ENCODE measurements around the gene ATM. TPM values are rescaled to one million over a fixed set of nuclear protein-coding genes. Genes with fewer than 3 reads are reported as not detected.
"Not testable (repeated sequence)": the region's sequence is repeated elsewhere in the genome, so short reads cannot be mapped to it uniquely, and the experiment has no call there.

Gene ATM
- total RNA-seq, 6 experiments from 2014 or later, result 42.0 to 50.5 (median 47.3) TPM

- no peak for TF ChIP-seq CTCF (IDR thresholded peaks at IDR 0.05)
- Mint-ChIP-seq H3K4me3 (no peak overlapping the region), H3K36me3 (ENCODE audit: low read depth) (no peaks in the 10 kb centered on the region), H3K27me3 (ENCODE audit: insufficient read depth) (no peaks in the 10 kb centered on the region; the same call in none of the 2 replicates), H3K9me3 (no peaks in the 10 kb centered on the region), H3K4me1 (ENCODE audit: low read depth) (no peaks in the 10 kb centered on the region), H3K27ac (no peak overlapping the region)
- DNase-seq, result no peak
Measured at GRCh38 chr11:108393046-108393445, 170.2 kb downstream of the ATM start.

- no peaks in the 10 kb centered on the region; the same call in none of the 2 replicates for H3K27me3 Mint-ChIP-seq (ENCODE audit: insufficient read depth)
- H3K36me3 Mint-ChIP-seq (ENCODE audit: low read depth), result no peaks in the 10 kb centered on the region
- DNase-seq, result no peak
- no peaks in the 10 kb centered on the region for H3K4me1 Mint-ChIP-seq (ENCODE audit: low read depth)
- TF ChIP-seq CTCF (IDR thresholded peaks at IDR 0.05), result no peak
- no peak overlapping the region for H3K4me3 Mint-ChIP-seq
- no peak overlapping the region for H3K27ac Mint-ChIP-seq
- H3K9me3 Mint-ChIP-seq, result no peaks in the 10 kb centered on the region
Measured at GRCh38 chr11:108394744-108395284, 171.9 kb downstream of the ATM start.

- H3K9me3 Mint-ChIP-seq; H3K36me3 Mint-ChIP-seq (ENCODE audit: low read depth); H3K27ac Mint-ChIP-seq; H3K27me3 Mint-ChIP-seq (ENCODE audit: insufficient read depth); DNase-seq; H3K4me1 Mint-ChIP-seq (ENCODE audit: low read depth); H3K4me3 Mint-ChIP-seq: not testable (repeated sequence)
Measured at GRCh38 chr11:108396672-108397071, 173.8 kb downstream of the ATM start.

GRCh38 chr11:108398439-108398838 is 175.6 kb downstream of the ATM start:
- Mint-ChIP-seq H3K9me3 (no peaks in the 10 kb centered on the region), H3K4me1 (ENCODE audit: low read depth) (no peaks in the 10 kb centered on the region), H3K27me3 (ENCODE audit: insufficient read depth) (no peaks in the 10 kb centered on the region; the same call in 1 of the 2 replicates), H3K27ac (no peak overlapping the region), H3K4me3 (no peak overlapping the region), H3K36me3 (ENCODE audit: low read depth) (no peaks in the 10 kb centered on the region)
- no peak for DNase-seq
- no peak for TF ChIP-seq CTCF (IDR thresholded peaks at IDR 0.05)

GRCh38 chr11:108402241-108402640 is 179.4 kb downstream of the ATM start:
- DNase-seq, result no peak
- Mint-ChIP-seq H3K36me3 (ENCODE audit: low read depth) (no peaks in the 10 kb centered on the region), H3K9me3 (no peaks in the 10 kb centered on the region), H3K4me3 (no peak overlapping the region), H3K27me3 (ENCODE audit: insufficient read depth) (no peaks in the 10 kb centered on the region; the same call in 1 of the 2 replicates), H3K27ac (no peak overlapping the region), H3K4me1 (ENCODE audit: low read depth) (peaks cover 7% of the 10 kb centered on the region; the same call in 1 of the 2 replicates)
- TF ChIP-seq CTCF (IDR thresholded peaks at IDR 0.05), result no peak

GRCh38 chr11:108403052-108403451 is 180.2 kb downstream of the ATM start:
- Mint-ChIP-seq H3K4me1 (ENCODE audit: low read depth) (peaks cover 7% of the 10 kb centered on the region; the same call in 1 of the 2 replicates), H3K27me3 (ENCODE audit: insufficient read depth) (no peaks in the 10 kb centered on the region; the same call in 1 of the 2 replicates), H3K4me3 (no peak overlapping the region), H3K36me3 (ENCODE audit: low read depth) (no peaks in the 10 kb centered on the region), H3K27ac (no peak overlapping the region), H3K9me3 (no peaks in the 10 kb centered on the region)
- no peak for TF ChIP-seq CTCF (IDR thresholded peaks at IDR 0.05)
- DNase-seq, result no peak
